ENCODE data around the gene CHCHD3. TPM values are rescaled to one million over a fixed set of nuclear protein-coding genes. Genes with fewer than 3 reads are reported as not detected.

The CHCHD3 gene
- total and polyA plus RNA-seq, 9 of the 15 experiments (the other 6 are each of a cell fraction or from before 2014, with no cell fraction given) = 66.2 to 279 (median 204) TPM

GRCh38 chr7:132780822-132781221 lies 301.1 kb downstream of the CHCHD3 start:
- WGBS (ENCODE audit: insufficient coverage, low coverage, missing lambda C conversion rate) = 36% methylated on average over 4 of the region's 4 CpGs
- no peak for FAIRE-seq
- H3K79me2 ChIP-seq (ENCODE audit: control insufficient read depth, insufficient read depth, low read length) = no peaks in the 10 kb centered on the region
- TF ChIP-seq MYC (IDR thresholded peaks at IDR 0.05; ENCODE audit: low read depth, low read length) (no peak), MYC (CRISPR knock-in tag; IDR thresholded peaks at IDR 0.05; ENCODE audit: borderline replicate concordance, low read depth) (no peak), ARNT (IDR thresholded peaks at IDR 0.05) (no peak), BCLAF1 (IDR thresholded peaks at IDR 0.05; ENCODE audit: borderline replicate concordance in 1 of 2, control insufficient read depth in 1 of 2, low read depth in 2 of 2, low read length in 1 of 2) (no peak), ZFP36 (IDR thresholded peaks at IDR 0.05; ENCODE audit: low read depth, low read length, partially characterized antibody) (no peak), POLR2A (conservative IDR thresholded peaks at IDR 0.05) (peak; percentile 43; the same call in 1 of the 2 replicates), MAZ (CRISPR knock-in tag; conservative IDR thresholded peaks at IDR 0.05 in 1 of 2, IDR thresholded peaks at IDR 0.05 in 1 of 2) (no peak), STAG1 (CRISPR knock-in tag; IDR thresholded peaks at IDR 0.05; ENCODE audit: borderline replicate concordance) (no peak), NRF1 (conservative IDR thresholded peaks at IDR 0.05 in 1 of 2, IDR thresholded peaks at IDR 0.05 in 1 of 2) (peak; percentile 60 to 66; a peak in 3 of 4 replicates), ZNF764 (CRISPR knock-in tag; IDR thresholded peaks at IDR 0.05; ENCODE audit: low read depth) (no peak), SUPT5H (IDR thresholded peaks at IDR 0.05) (0 out of 2 replicates have a peak, but pooled peaks have one; percentile 21), FOS (IDR thresholded peaks at IDR 0.05; ENCODE audit: extremely low read depth, insufficient read length) (no peak), POU5F1 (IDR thresholded peaks at IDR 0.05; ENCODE audit: borderline replicate concordance, low read depth, low read length, partially characterized antibody) (no peak), ZNF184 (CRISPR knock-in tag; IDR thresholded peaks at IDR 0.05) (no peak), DDX20 (tag; IDR thresholded peaks at IDR 0.05; ENCODE audit: low read depth) (no peak), PBX2 (CRISPR knock-in tag; IDR thresholded peaks at IDR 0.05; ENCODE audit: low read depth) (no peak), PBX2 (tag; conservative IDR thresholded peaks at IDR 0.05; ENCODE audit: low read depth) (no peak)

More at GRCh38 chr7:132780822-132781221, 301.1 kb downstream of the CHCHD3 start:
- H3K4me3 ChIP-seq = no peak overlapping the region
- H4K20me1 ChIP-seq (replicated peaks; ENCODE audit: control insufficient read depth, insufficient read depth, low read length) = no peaks in the 10 kb centered on the region
- peak; percentile 13; the same call in 2 of the 3 replicates for ATAC-seq
- no peak overlapping the region for H3K9ac ChIP-seq (ENCODE audit: insufficient read depth in 1 of 2, low read depth in 2 of 2, low read length in 2 of 2)
- H3K36me3 ChIP-seq (ENCODE audit: control insufficient read depth, insufficient read depth, low read length) = peaks cover 23% of the 10 kb centered on the region; the same call in 1 of the 3 replicates
- intact Hi-C loops (cut with micrococcal nuclease) (no loop called here), in situ Hi-C loops (cut with MboI) (no loop called here)
- ChIA-PET CTCF (ENCODE audit: low intra/inter-chr PET ratio) (no interaction called here), POLR2A (interaction anchor here (0.7 to 1.1 kb wide), 3 partner anchors 14 to 68 kb away, joined by 3 read pairs; no protein-coding TSS in a partner anchor)
- H3K9me3 ChIP-seq (replicated peaks; ENCODE audit: control insufficient read depth, insufficient read depth, low read depth, low read length) = no peaks in the 10 kb centered on the region
- H3K9me1 ChIP-seq (ENCODE audit: control insufficient read depth, insufficient read depth, low read length) = no peaks in the 10 kb centered on the region
- peaks cover 10 to 15% of the 10 kb centered on the region in 2 experiments; a peak in 4 of 5 replicates for H3K27me3 ChIP-seq (ENCODE audit: control insufficient read depth in 2 of 2, insufficient read depth in 2 of 2, low read length in 2 of 2)
- no peak for DNase-seq (ENCODE audit: extremely low read depth in 1 of 4, low spot score in 3 of 4)
- no TSS peak for BruUV-seq (replicated peaks)
- H3K27ac ChIP-seq (ENCODE audit: extremely low read depth, low read depth, low read length) = no peak overlapping the region
- no peak overlapping the region for H2AFZ ChIP-seq (ENCODE audit: low read depth, low read length)
- no peaks in the 10 kb centered on the region for H3K4me1 ChIP-seq (replicated peaks in 1 of 2; ENCODE audit: control insufficient read depth in 2 of 2, insufficient read depth in 2 of 2, low read length in 2 of 2)
- no peak overlapping the region for H3K4me2 ChIP-seq (ENCODE audit: insufficient read depth, low read length)

All from K562 (cell line).